Measurements from ENCODE around the gene COG8.

- TF ChIP-seq CTCF (IDR thresholded peaks at IDR 0.05) (no peak), ZFX (IDR thresholded peaks at IDR 0.05; ENCODE audit: borderline replicate concordance) (no peak)
These were observed 806 bp upstream of the COG8 start for GRCh38 chr16:69340095-69340644.
